HepG2 (cell line): Measurements from ENCODE around the gene PCYT2. TPM values are rescaled to one million over a fixed set of nuclear protein-coding genes. Genes with fewer than 3 reads are reported as not detected.

ENCODE experiments used
- ATF7-NPFF ChIP-seq: sonication (generic); formaldehyde crosslinking; IDR thresholded peaks from 2 replicates; pipeline ENCODE4 v1.8.1; 2023; ENCODE audit warnings: mild to moderate bottlenecking, low read depth, missing genetic modification reagents, moderate library complexity
- BCL3 ChIP-seq: sonication (generic); formaldehyde crosslinking; IDR thresholded peaks from 2 replicates; pipeline ENCODE4 v1.5.1; 2020; ENCODE audit warnings: mild to moderate bottlenecking, missing genetic modification reagents, moderate library complexity
- CENPT ChIP-seq: sonication (generic); formaldehyde crosslinking; IDR thresholded peaks from 2 replicates; pipeline ENCODE4 v1.8.0; 2022; ENCODE audit warnings: low read depth, mild to moderate bottlenecking, moderate library complexity, missing genetic modification reagents
- FOXP4 ChIP-seq: sonication (generic); formaldehyde crosslinking; IDR thresholded peaks from 2 replicates; pipeline ENCODE4 v1.4.0; 2020; ENCODE audit warnings: missing genetic modification reagents
- KDM6A ChIP-seq: IDR thresholded peaks from 2 replicates; pipeline ENCODE4 v1.6.1; 2016; ENCODE audit warnings: low read depth
- MAFK ChIP-seq, 2 experiments: IDR thresholded peaks in 1 of 2; conservative IDR thresholded peaks in 1 of 2; 2 replicates each; pipeline ENCODE4 v1.6.1; 2011; ENCODE audit warnings: improper control_type of control experiment in 2 of 2, low read length in 2 of 2
- NCOA5 ChIP-seq: sonication (generic); formaldehyde crosslinking; IDR thresholded peaks from 2 replicates; pipeline ENCODE4 v1.4.0; 2020; ENCODE audit warnings: missing genetic modification reagents
- NRL ChIP-seq: sonication (generic); formaldehyde crosslinking; IDR thresholded peaks from 2 replicates; pipeline ENCODE4 v1.5.0; 2020; ENCODE audit warnings: missing genetic modification reagents, mild to moderate bottlenecking, moderate library complexity, borderline replicate concordance
- PPARG ChIP-seq: conservative IDR thresholded peaks from 2 replicates; pipeline ENCODE4 v1.6.1; 2016; ENCODE audit warnings: missing biosample characterization, missing genetic modification reagents
- SIN3A ChIP-seq: IDR thresholded peaks from 2 replicates; pipeline ENCODE4 v1.6.1; 2011; ENCODE audit warnings: low read depth, mild to moderate bottlenecking, control low read depth, low read length, borderline replicate concordance
- TBP ChIP-seq: sonication (generic); formaldehyde crosslinking; IDR thresholded peaks from 2 replicates; pipeline ENCODE4 v1.5.0; 2020; ENCODE audit warnings: missing genetic modification reagents
- ZFP1 ChIP-seq: IDR thresholded peaks from 2 replicates; pipeline ENCODE4 v1.6.1; 2016
- ZNF547 ChIP-seq: sonication (generic); formaldehyde crosslinking; IDR thresholded peaks from 2 replicates; pipeline ENCODE4 v1.5.1; 2020; ENCODE audit warnings: mild to moderate bottlenecking, missing genetic modification reagents
- ZNF562 ChIP-seq: sonication (generic); formaldehyde crosslinking; IDR thresholded peaks from 2 replicates; pipeline ENCODE4 v1.8.0; 2022; ENCODE audit warnings: missing genetic modification reagents, borderline replicate concordance
- ZNF598 ChIP-seq: sonication (generic); formaldehyde crosslinking; IDR thresholded peaks from 2 replicates; pipeline ENCODE4 v1.5.1; 2020; ENCODE audit warnings: mild to moderate bottlenecking, missing genetic modification reagents, borderline replicate concordance
- ZNF616 ChIP-seq: sonication (generic); formaldehyde crosslinking; IDR thresholded peaks from 2 replicates; pipeline ENCODE4 v1.5.0; 2020; ENCODE audit warnings: low read depth, mild to moderate bottlenecking, missing genetic modification reagents
- ZNF75D ChIP-seq: sonication (generic); formaldehyde crosslinking; IDR thresholded peaks from 2 replicates; pipeline ENCODE4 v1.8.1; 2023; ENCODE audit warnings: missing genetic modification reagents, mild to moderate bottlenecking, borderline replicate concordance
- ZSCAN29 ChIP-seq: sonication (generic); formaldehyde crosslinking; conservative IDR thresholded peaks from 2 replicates; pipeline ENCODE4 v1.4.0; 2020; ENCODE audit warnings: mild to moderate bottlenecking, missing genetic modification reagents
- polyA plus RNA-seq, 8 experiments: library from polyadenylated mRNA; depleted of rRNA in 3 of 8; stranded (reverse) in 7 of 8; unstranded in 1 of 8; fragments of >200 nt; fragmentation: Illumina TruSeq in 4 of 8; extraction: Trizol in 4 of 8; gene quantifications; 2 replicates each; pipeline versions ENCODE4 v1.2.1 to v1.2.3, GENCODE V29; 2011 to 2016; ENCODE audit warnings: low read depth in 4 of 8, missing spikeins in 1 of 8, mixed read lengths in 1 of 8; ENCODE audit not compliant: insufficient read depth in 1 of 8
- total RNA-seq, 5 experiments: library from RNA; depleted of rRNA; stranded (reverse); fragments of >200 nt; fragmentation: Illumina TruSeq; extraction: Trizol; gene quantifications; 2 replicates each; pipeline ENCODE4 v1.2.3, GENCODE V29; 2016; ENCODE audit warnings: low read depth in 1 of 5
- TF ChIP-seq, protein P1 (sequence below): sonication (generic); formaldehyde crosslinking; IDR thresholded peaks from 2 replicates; pipeline ENCODE4 v1.5.0; 2020; ENCODE audit warnings: missing genetic modification reagents
- TF ChIP-seq, protein P2 (sequence below): sonication (generic); formaldehyde crosslinking; IDR thresholded peaks from 2 replicates; pipeline ENCODE4 v1.5.0; 2020; ENCODE audit warnings: missing genetic modification reagents, mild to moderate bottlenecking, borderline replicate concordance
- TF ChIP-seq, protein P3 (sequence below): IDR thresholded peaks from 2 replicates; pipeline ENCODE4 v1.6.1; 2016; ENCODE audit warnings: missing compliant biosample characterization, missing genetic modification reagents, borderline replicate concordance

The PCYT2 gene
- total and polyA plus RNA-seq, 2 of the 13 experiments (the other 11 are each of a cell fraction or from before 2014, with no cell fraction given): 147 to 297 TPM

GRCh38 chr17:81890447-81891302 lies 20.5 kb downstream of the PCYT2 start (continued):
- TF ChIP-seq NRL (CRISPR knock-in tag): peak; percentile 79; the same call in 1 of the 2 replicates
- no peak for TF ChIP-seq KDM6A (CRISPR knock-in tag)
- no peak for TF ChIP-seq MAFK (conservative IDR thresholded peaks at IDR 0.05 in 1 of 2, IDR thresholded peaks at IDR 0.05 in 1 of 2; ENCODE audit: low read length in 2 of 2)
- TF ChIP-seq, protein P1, sequence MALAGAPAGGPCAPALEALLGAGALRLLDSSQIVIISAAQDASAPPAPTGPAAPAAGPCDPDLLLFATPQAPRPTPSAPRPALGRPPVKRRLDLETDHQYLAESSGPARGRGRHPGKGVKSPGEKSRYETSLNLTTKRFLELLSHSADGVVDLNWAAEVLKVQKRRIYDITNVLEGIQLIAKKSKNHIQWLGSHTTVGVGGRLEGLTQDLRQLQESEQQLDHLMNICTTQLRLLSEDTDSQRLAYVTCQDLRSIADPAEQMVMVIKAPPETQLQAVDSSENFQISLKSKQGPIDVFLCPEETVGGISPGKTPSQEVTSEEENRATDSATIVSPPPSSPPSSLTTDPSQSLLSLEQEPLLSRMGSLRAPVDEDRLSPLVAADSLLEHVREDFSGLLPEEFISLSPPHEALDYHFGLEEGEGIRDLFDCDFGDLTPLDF (CRISPR knock-in tag): no peak
- TF ChIP-seq CENPT (CRISPR knock-in tag): no peak
- peak; percentile 23; the same call in 1 of the 2 replicates for TF ChIP-seq SIN3A
- TF ChIP-seq, protein P2, sequence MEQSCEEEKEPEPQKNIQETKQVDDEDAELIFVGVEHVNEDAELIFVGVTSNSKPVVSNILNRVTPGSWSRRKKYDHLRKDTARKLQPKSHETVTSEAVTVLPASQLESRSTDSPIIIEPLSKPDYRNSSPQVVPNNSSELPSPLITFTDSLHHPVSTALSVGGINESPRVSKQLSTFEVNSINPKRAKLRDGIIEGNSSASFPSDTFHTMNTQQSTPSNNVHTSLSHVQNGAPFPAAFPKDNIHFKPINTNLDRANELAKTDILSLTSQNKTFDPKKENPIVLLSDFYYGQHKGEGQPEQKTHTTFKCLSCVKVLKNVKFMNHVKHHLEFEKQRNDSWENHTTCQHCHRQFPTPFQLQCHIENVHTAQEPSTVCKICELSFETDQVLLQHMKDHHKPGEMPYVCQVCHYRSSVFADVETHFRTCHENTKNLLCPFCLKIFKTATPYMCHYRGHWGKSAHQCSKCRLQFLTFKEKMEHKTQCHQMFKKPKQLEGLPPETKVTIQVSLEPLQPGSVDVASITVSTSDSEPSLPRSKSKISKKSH (CRISPR knock-in tag): peak; percentile 68; the same call in 1 of the 2 replicates
- TF ChIP-seq NCOA5 (CRISPR knock-in tag): no peak
- TF ChIP-seq BCL3: no peak
- no peak for TF ChIP-seq ZNF562 (CRISPR knock-in tag)
- TF ChIP-seq ZNF547: peak; percentile 50; the same call in 1 of the 2 replicates
- 0 out of 2 replicates have a peak, but pooled peaks have one; percentile 42 for TF ChIP-seq ZNF75D (CRISPR knock-in tag)
- no peak for TF ChIP-seq ATF7-NPFF (CRISPR knock-in tag)
- TF ChIP-seq PPARG: no peak
- no peak for TF ChIP-seq ZSCAN29 (CRISPR knock-in tag)
- TF ChIP-seq FOXP4 (CRISPR knock-in tag): no peak
- TF ChIP-seq TBP (CRISPR knock-in tag): no peak
- TF ChIP-seq, protein P3, sequence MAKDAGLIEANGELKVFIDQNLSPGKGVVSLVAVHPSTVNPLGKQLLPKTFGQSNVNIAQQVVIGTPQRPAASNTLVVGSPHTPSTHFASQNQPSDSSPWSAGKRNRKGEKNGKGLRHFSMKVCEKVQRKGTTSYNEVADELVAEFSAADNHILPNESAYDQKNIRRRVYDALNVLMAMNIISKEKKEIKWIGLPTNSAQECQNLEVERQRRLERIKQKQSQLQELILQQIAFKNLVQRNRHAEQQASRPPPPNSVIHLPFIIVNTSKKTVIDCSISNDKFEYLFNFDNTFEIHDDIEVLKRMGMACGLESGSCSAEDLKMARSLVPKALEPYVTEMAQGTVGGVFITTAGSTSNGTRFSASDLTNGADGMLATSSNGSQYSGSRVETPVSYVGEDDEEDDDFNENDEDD: peak; percentile 30; the same call in 1 of the 2 replicates
- TF ChIP-seq ZNF616 (CRISPR knock-in tag): no peak
- TF ChIP-seq ZNF598 (CRISPR knock-in tag): peak; percentile 68; the same call in 1 of the 2 replicates
- no peak for TF ChIP-seq ZFP1 (CRISPR knock-in tag)
